ENCODE measurements around the gene SLC41A2.

Gene SLC41A2

GRCh38 chr12:104933128-104933527 is 25.0 kb downstream of the SLC41A2 start:
- Mint-ChIP-seq H3K4me3 (no peak overlapping the region), H3K27me3 (ENCODE audit: low read depth) (no peaks in the 10 kb centered on the region)
- DNase-seq (ENCODE audit: low spot score): no peak

GRCh38 chr12:104930388-104931326 is 27.4 kb downstream of the SLC41A2 start:
- Mint-ChIP-seq H3K4me3 (peak overlapping the region; percentile 0), H3K27ac (no peak overlapping the region), H3K9me3 (no peaks in the 10 kb centered on the region), H3K27me3 (ENCODE audit: low read depth) (no peaks in the 10 kb centered on the region), H3K36me3 (ENCODE audit: low read depth) (no peaks in the 10 kb centered on the region), H3K4me1 (ENCODE audit: low read depth) (peaks cover 11% of the 10 kb centered on the region)
- DNase-seq (ENCODE audit: low spot score): peak; percentile 64

More at GRCh38 chr12:104933128-104933527, 25.0 kb downstream of the SLC41A2 start:
- no peaks in the 10 kb centered on the region for H3K36me3 Mint-ChIP-seq (ENCODE audit: low read depth)
- no peak overlapping the region for H3K27ac Mint-ChIP-seq
- peaks cover 11% of the 10 kb centered on the region for H3K4me1 Mint-ChIP-seq (ENCODE audit: low read depth)
- no peaks in the 10 kb centered on the region for H3K9me3 Mint-ChIP-seq

GRCh38 chr12:104929977-104930376 is 28.1 kb downstream of the SLC41A2 start:
- H3K4me3 Mint-ChIP-seq: no peak overlapping the region

GRCh38 chr12:104929368-104929767 is 28.7 kb downstream of the SLC41A2 start:
- Mint-ChIP-seq H3K9me3 (no peaks in the 10 kb centered on the region), H3K4me3 (no peak overlapping the region), H3K4me1 (ENCODE audit: low read depth) (peaks cover 11% of the 10 kb centered on the region), H3K27ac (no peak overlapping the region), H3K36me3 (ENCODE audit: low read depth) (no peaks in the 10 kb centered on the region), H3K27me3 (ENCODE audit: low read depth) (no peaks in the 10 kb centered on the region)
- DNase-seq (ENCODE audit: low spot score): no peak

More at GRCh38 chr12:104929977-104930376, 28.1 kb downstream of the SLC41A2 start:
- Mint-ChIP-seq H3K9me3 (no peaks in the 10 kb centered on the region), H3K27ac (no peak overlapping the region), H3K36me3 (ENCODE audit: low read depth) (no peaks in the 10 kb centered on the region), H3K27me3 (ENCODE audit: low read depth) (no peaks in the 10 kb centered on the region), H3K4me1 (ENCODE audit: low read depth) (peaks cover 11% of the 10 kb centered on the region)
- DNase-seq (ENCODE audit: low spot score): no peak

GRCh38 chr12:104928036-104928745 is 29.9 kb downstream of the SLC41A2 start:
- Mint-ChIP-seq H3K27me3 (ENCODE audit: low read depth) (peaks cover 2% of the 10 kb centered on the region), H3K9me3 (no peaks in the 10 kb centered on the region), H3K4me1 (ENCODE audit: low read depth) (peaks cover 11% of the 10 kb centered on the region), H3K27ac (no peak overlapping the region), H3K36me3 (ENCODE audit: low read depth) (no peaks in the 10 kb centered on the region), H3K4me3 (no peak overlapping the region)
- no peak for DNase-seq (ENCODE audit: low spot score)

- Mint-ChIP-seq H3K27ac (no peak overlapping the region), H3K9me3 (peaks cover 10% of the 10 kb centered on the region), H3K4me1 (ENCODE audit: low read depth) (peaks cover 2% of the 10 kb centered on the region), H3K27me3 (ENCODE audit: low read depth) (peaks cover 2% of the 10 kb centered on the region), H3K36me3 (ENCODE audit: low read depth) (peaks cover 2% of the 10 kb centered on the region), H3K4me3 (no peak overlapping the region)
- DNase-seq (ENCODE audit: low spot score): no peak
Measured at GRCh38 chr12:104925501-104925900, 32.6 kb downstream of the SLC41A2 start.

GRCh38 chr12:104921340-104921739 is 36.8 kb downstream of the SLC41A2 start:
- DNase-seq (ENCODE audit: low spot score): no peak
- H3K4me3 Mint-ChIP-seq: no peak overlapping the region
- H3K4me1 Mint-ChIP-seq (ENCODE audit: low read depth): no peaks in the 10 kb centered on the region
- peaks cover 2% of the 10 kb centered on the region for H3K36me3 Mint-ChIP-seq (ENCODE audit: low read depth)
- H3K9me3 Mint-ChIP-seq: peaks cover 13% of the 10 kb centered on the region
- H3K27me3 Mint-ChIP-seq (ENCODE audit: low read depth): peaks cover 4% of the 10 kb centered on the region
- no peak overlapping the region for H3K27ac Mint-ChIP-seq

- H3K4me3 Mint-ChIP-seq: no peak overlapping the region
- H3K27me3 Mint-ChIP-seq (ENCODE audit: low read depth): no peaks in the 10 kb centered on the region
- no peak for DNase-seq (ENCODE audit: low spot score)
- no peaks in the 10 kb centered on the region for H3K36me3 Mint-ChIP-seq (ENCODE audit: low read depth)
- H3K27ac Mint-ChIP-seq: no peak overlapping the region
- H3K9me3 Mint-ChIP-seq: no peaks in the 10 kb centered on the region
- H3K4me1 Mint-ChIP-seq (ENCODE audit: low read depth): no peaks in the 10 kb centered on the region
Measured at GRCh38 chr12:104911942-104912341, 46.1 kb downstream of the SLC41A2 start.

GRCh38 chr12:104910196-104910840 is 47.8 kb downstream of the SLC41A2 start:
- Mint-ChIP-seq H3K36me3 (ENCODE audit: low read depth) (no peaks in the 10 kb centered on the region), H3K27ac (no peak overlapping the region), H3K4me1 (ENCODE audit: low read depth) (no peaks in the 10 kb centered on the region), H3K4me3 (no peak overlapping the region), H3K9me3 (no peaks in the 10 kb centered on the region), H3K27me3 (ENCODE audit: low read depth) (no peaks in the 10 kb centered on the region)
- no peak for DNase-seq (ENCODE audit: low spot score)

GRCh38 chr12:104909761-104910160 is 48.3 kb downstream of the SLC41A2 start:
- H3K4me3 Mint-ChIP-seq: no peak overlapping the region
- no peak overlapping the region for H3K27ac Mint-ChIP-seq
- no peaks in the 10 kb centered on the region for H3K36me3 Mint-ChIP-seq (ENCODE audit: low read depth)
- no peaks in the 10 kb centered on the region for H3K27me3 Mint-ChIP-seq (ENCODE audit: low read depth)
- H3K4me1 Mint-ChIP-seq (ENCODE audit: low read depth): no peaks in the 10 kb centered on the region
- no peak for DNase-seq (ENCODE audit: low spot score)
- H3K9me3 Mint-ChIP-seq: no peaks in the 10 kb centered on the region
